Neural cell (in vitro differentiated cells): ENCODE measurements around the gene SPHK2.

Source experiments
- CTCF ChIP-seq: fragments of 450-650 bp; IDR thresholded peaks from 2 replicates; pipeline ENCODE4 v1.5.1; 2014; ENCODE audit warnings: antibody characterized with exemption, mild to moderate bottlenecking, moderate library complexity; ENCODE audit not compliant: poor library complexity, severe bottlenecking
- EZH2 ChIP-seq: fragments of 200-600, 300-800 bp; shearing (Covaris generic), sonication (generic); IDR thresholded peaks from 2 replicates; pipeline ENCODE4 v1.6.1; 2014; ENCODE audit warnings: antibody characterized with exemption, low read length, borderline replicate concordance, mild to moderate bottlenecking; ENCODE audit not compliant: insufficient read depth, poor library complexity, severe bottlenecking
- POLR2AphosphoS5 ChIP-seq: IDR thresholded peaks from 2 replicates; pipeline ENCODE4 v1.6.1; 2012
- RAD21 ChIP-seq: fragments of 450-650 bp; conservative IDR thresholded peaks from 2 replicates; pipeline ENCODE4 v1.6.1; 2014; ENCODE audit warnings: antibody characterized with exemption, mild to moderate bottlenecking, moderate library complexity
- REST ChIP-seq: IDR thresholded peaks from 2 replicates; pipeline ENCODE4 v1.6.1; 2012; ENCODE audit warnings: borderline replicate concordance
- TAF1 ChIP-seq: IDR thresholded peaks from 2 replicates; pipeline ENCODE4 v1.6.1; 2012; ENCODE audit warnings: low read depth

GRCh38 chr19:48634424-48635262 lies 15.3 kb downstream of the SPHK2 start:
- TF ChIP-seq POLR2AphosphoS5 (no peak), CTCF (no peak), EZH2 (no peak), RAD21 (no peak), TAF1 (no peak), REST (no peak)
